ENCODE measurements around the gene ASCL2. TPM values are rescaled to one million over a fixed set of nuclear protein-coding genes. Genes with fewer than 3 reads are reported as not detected.
A peak's percentile ranks its signal among the peaks of the same experiment; 100 is the strongest.

ASCL2 gene
- total RNA-seq, 1 experiment from 2014 or later, result 0.35 TPM

- H3K79me2 ChIP-seq (ENCODE audit: insufficient read depth, low read length), result no peaks in the 10 kb centered on the region
- H3K79me1 ChIP-seq (ENCODE audit: insufficient read depth, low read depth, low read length, poor library complexity, severe bottlenecking), result no peaks in the 10 kb centered on the region
- no peak overlapping the region for H3K4ac ChIP-seq (ENCODE audit: low read depth, low read length)
- no peak overlapping the region for H4K5ac ChIP-seq (ENCODE audit: insufficient read length, low read depth, low read length)
- H3K27ac ChIP-seq (ENCODE audit: insufficient read length, low read depth, low read length), result no peak overlapping the region
- Mint-ChIP-seq H3K27me3 (ENCODE audit: low read depth) (peaks cover 93% of the 10 kb centered on the region), H3K4me3 (no peak overlapping the region), H3K27ac (no peak overlapping the region), H3K9me3 (peaks cover 0 to 3% of the 10 kb centered on the region in 2 experiments; a peak in 4 of 5 replicates), H3K4me1 (peaks cover 4 to 13% of the 10 kb centered on the region in 2 experiments), H3K36me3 (ENCODE audit: insufficient read depth in 1 of 3, low read depth in 3 of 3) (no peaks in the 10 kb centered on the region; a peak in 1 of 7 replicates)
- H3K14ac ChIP-seq (ENCODE audit: insufficient read depth, low read length), result no peak overlapping the region
- H2BK12ac ChIP-seq (ENCODE audit: insufficient read length, low read depth, low read length), result no peak overlapping the region
- H2BK5ac ChIP-seq (ENCODE audit: insufficient read length, low read length), result no peak overlapping the region
- H4K91ac ChIP-seq (ENCODE audit: insufficient read length, low read depth, low read length), result no peak overlapping the region
- H3K4me2 ChIP-seq (ENCODE audit: insufficient read depth, insufficient read length, low read length), result peak overlapping the region; percentile 20
- WGBS (ENCODE audit: extremely low coverage, insufficient read length, low lambda C conversion rate), result no CpG with 5 or more reads among the region's 28 CpGs
- no peak overlapping the region for H3K9ac ChIP-seq (ENCODE audit: extremely low read depth, insufficient read length, low read length)
- H2AK5ac ChIP-seq (ENCODE audit: insufficient read length, low read length), result no peak overlapping the region
- DNase-seq, result no peak
- H3K4me1 ChIP-seq (ENCODE audit: insufficient read depth, low read length), result no peaks in the 10 kb centered on the region
- H3T11ph ChIP-seq (ENCODE audit: low read length), result no peak overlapping the region
- H3K9me3 ChIP-seq (ENCODE audit: control insufficient read depth, low read depth, low read length), result no peaks in the 10 kb centered on the region
- H2BK20ac ChIP-seq (ENCODE audit: low read depth, low read length, poor library complexity, severe bottlenecking), result no peak overlapping the region
- H3K18ac ChIP-seq (ENCODE audit: insufficient read length, low read depth, low read length), result no peak overlapping the region
- no peak for TF ChIP-seq CTCF (conservative IDR thresholded peaks at IDR 0.05)
- H3K56ac ChIP-seq (ENCODE audit: insufficient read length, low read depth, low read length), result no peak overlapping the region
- H3K23ac ChIP-seq (ENCODE audit: insufficient read length, low read depth, low read length), result no peak overlapping the region
- peaks cover 7% of the 10 kb centered on the region for H3K23me2 ChIP-seq (ENCODE audit: insufficient read length, low read depth, low read length, poor library complexity, severe bottlenecking)
- no peak overlapping the region for H2BK15ac ChIP-seq (ENCODE audit: low read depth, low read length)
- H2AFZ ChIP-seq (ENCODE audit: low read length), result no peak overlapping the region
- no peak overlapping the region for H2BK120ac ChIP-seq (ENCODE audit: low read depth, low read length, poor library complexity, severe bottlenecking)
- H4K8ac ChIP-seq (replicated peaks; ENCODE audit: insufficient read length, low read depth, low read length), result no peak overlapping the region
- peaks cover 29% of the 10 kb centered on the region; the same call in 1 of the 2 replicates for H3K27me3 ChIP-seq (ENCODE audit: insufficient read depth, low read length)
- peaks cover 4% of the 10 kb centered on the region for H4K20me1 ChIP-seq (ENCODE audit: control insufficient read depth, insufficient read depth, insufficient read length)
Measured at GRCh38 chr11:2271077-2271326, 614 bp upstream of the ASCL2 start.

Measured in H9 (cell line).